ENCODE measurements around the gene KCND1. TPM values are rescaled to one million over a fixed set of nuclear protein-coding genes. Genes with fewer than 3 reads are reported as not detected.

The KCND1 gene
- total and polyA plus RNA-seq, 4 donors: 0.17 to 1.1 (median 0.28) TPM

DNA sequence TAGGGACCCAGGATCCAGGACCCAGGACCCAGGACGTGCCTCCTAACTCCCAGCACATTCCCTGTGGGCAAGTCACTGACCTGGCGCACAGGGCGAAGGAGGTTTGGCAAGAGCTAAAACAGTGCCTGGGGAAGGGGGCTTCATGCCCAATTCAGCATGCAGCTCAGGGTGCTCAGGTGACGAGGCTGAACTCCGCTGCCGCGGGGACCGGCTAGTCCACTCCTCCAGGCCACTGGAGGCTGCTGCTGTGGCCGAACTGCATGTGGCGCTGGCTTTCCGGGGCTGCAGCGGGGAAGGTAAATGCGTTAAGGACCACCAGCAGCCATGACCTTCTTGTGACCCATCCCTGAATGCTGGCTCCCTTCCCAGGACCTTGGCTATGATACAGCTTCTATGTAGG, 47.9 kb downstream of the KCND1 start:
- H3K9me3 ChIP-seq (ENCODE audit: control insufficient read depth in 4 of 4, low read length in 3 of 4): no peaks in the 10 kb centered on the region
- WGBS: 91% methylated on average over 13 of the region's 13 CpGs
- DNase-seq (ENCODE audit: low spot score): no peak
- H3K4me3 ChIP-seq (ENCODE audit: low read depth in 1 of 3, low read length in 3 of 3): no peak overlapping the region
- H3K36me3 ChIP-seq (ENCODE audit: control insufficient read depth in 4 of 4, insufficient read depth in 3 of 4, low read depth in 1 of 4, low read length in 3 of 4): peaks cover 3 to 26% (median 6%) of the 10 kb centered on the region in 4 donors
- no peak overlapping the region for H3K9ac ChIP-seq (ENCODE audit: low read depth in 1 of 2, low read length in 2 of 2)
- no peaks in the 10 kb centered on the region for H3K27me3 ChIP-seq (ENCODE audit: control insufficient read depth in 4 of 4, insufficient read depth in 4 of 4, low read length in 3 of 4)
- no peak overlapping the region for H3K27ac ChIP-seq (ENCODE audit: low read depth in 1 of 2, low read length in 2 of 2)
- TF ChIP-seq, protein P1, sequence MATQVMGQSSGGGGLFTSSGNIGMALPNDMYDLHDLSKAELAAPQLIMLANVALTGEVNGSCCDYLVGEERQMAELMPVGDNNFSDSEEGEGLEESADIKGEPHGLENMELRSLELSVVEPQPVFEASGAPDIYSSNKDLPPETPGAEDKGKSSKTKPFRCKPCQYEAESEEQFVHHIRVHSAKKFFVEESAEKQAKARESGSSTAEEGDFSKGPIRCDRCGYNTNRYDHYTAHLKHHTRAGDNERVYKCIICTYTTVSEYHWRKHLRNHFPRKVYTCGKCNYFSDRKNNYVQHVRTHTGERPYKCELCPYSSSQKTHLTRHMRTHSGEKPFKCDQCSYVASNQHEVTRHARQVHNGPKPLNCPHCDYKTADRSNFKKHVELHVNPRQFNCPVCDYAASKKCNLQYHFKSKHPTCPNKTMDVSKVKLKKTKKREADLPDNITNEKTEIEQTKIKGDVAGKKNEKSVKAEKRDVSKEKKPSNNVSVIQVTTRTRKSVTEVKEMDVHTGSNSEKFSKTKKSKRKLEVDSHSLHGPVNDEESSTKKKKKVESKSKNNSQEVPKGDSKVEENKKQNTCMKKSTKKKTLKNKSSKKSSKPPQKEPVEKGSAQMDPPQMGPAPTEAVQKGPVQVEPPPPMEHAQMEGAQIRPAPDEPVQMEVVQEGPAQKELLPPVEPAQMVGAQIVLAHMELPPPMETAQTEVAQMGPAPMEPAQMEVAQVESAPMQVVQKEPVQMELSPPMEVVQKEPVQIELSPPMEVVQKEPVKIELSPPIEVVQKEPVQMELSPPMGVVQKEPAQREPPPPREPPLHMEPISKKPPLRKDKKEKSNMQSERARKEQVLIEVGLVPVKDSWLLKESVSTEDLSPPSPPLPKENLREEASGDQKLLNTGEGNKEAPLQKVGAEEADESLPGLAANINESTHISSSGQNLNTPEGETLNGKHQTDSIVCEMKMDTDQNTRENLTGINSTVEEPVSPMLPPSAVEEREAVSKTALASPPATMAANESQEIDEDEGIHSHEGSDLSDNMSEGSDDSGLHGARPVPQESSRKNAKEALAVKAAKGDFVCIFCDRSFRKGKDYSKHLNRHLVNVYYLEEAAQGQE (IDR thresholded peaks at IDR 0.05): no peak
- TF ChIP-seq HNF4A (conservative IDR thresholded peaks at IDR 0.05) (no peak), MAX (IDR thresholded peaks at IDR 0.05) (no peak), TAF1 (conservative IDR thresholded peaks at IDR 0.05) (no peak)
- TF ChIP-seq, protein P2, sequence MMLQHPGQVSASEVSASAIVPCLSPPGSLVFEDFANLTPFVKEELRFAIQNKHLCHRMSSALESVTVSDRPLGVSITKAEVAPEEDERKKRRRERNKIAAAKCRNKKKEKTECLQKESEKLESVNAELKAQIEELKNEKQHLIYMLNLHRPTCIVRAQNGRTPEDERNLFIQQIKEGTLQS (IDR thresholded peaks at IDR 0.05): no peak
- peaks cover 0 to 12% (median 1%) of the 10 kb centered on the region in 4 donors for H3K4me1 ChIP-seq (ENCODE audit: control insufficient read depth in 4 of 4, insufficient read depth in 4 of 4, low read length in 3 of 4)

DNA sequence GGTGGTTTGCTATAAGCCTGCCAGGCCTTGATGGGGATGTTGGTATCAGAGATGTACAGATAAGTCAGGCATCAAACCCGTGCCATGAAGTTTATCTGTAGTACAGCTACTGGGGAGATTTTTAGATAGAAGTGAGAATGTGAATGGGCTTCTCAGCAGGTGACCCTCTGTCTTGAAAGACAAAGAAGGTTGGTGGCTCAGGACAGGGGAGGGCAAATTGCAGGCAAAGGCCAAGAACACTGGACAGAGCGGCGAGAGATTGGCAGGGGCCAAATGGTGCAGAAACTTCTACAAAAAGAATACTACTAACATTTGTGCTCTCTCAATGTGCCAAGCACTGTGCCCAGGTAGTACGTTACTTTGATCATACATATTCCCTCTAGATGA, 50.9 kb downstream of the KCND1 start:
- no peak overlapping the region for H3K4me3 ChIP-seq (ENCODE audit: low read depth in 1 of 3, low read length in 3 of 3)
- no peaks in the 10 kb centered on the region for H3K9me3 ChIP-seq (ENCODE audit: control insufficient read depth in 4 of 4, low read length in 3 of 4)
- 94% methylated on average over 4 of the region's 4 CpGs for WGBS
- peaks cover 0 to 32% (median 9%) of the 10 kb centered on the region in 4 donors for H3K4me1 ChIP-seq (ENCODE audit: control insufficient read depth in 4 of 4, insufficient read depth in 4 of 4, low read length in 3 of 4)
- DNase-seq (ENCODE audit: low spot score): no peak
- TF ChIP-seq JUND (IDR thresholded peaks at IDR 0.05) (no peak), HNF4A (conservative IDR thresholded peaks at IDR 0.05) (no peak), TAF1 (conservative IDR thresholded peaks at IDR 0.05) (no peak), NR2F2 (IDR thresholded peaks at IDR 0.05) (no peak), GABPA (IDR thresholded peaks at IDR 0.05 in 1 of 2, conservative IDR thresholded peaks at IDR 0.05 in 1 of 2) (no peak), YY1 (IDR thresholded peaks at IDR 0.05) (no peak), RXRA (IDR thresholded peaks at IDR 0.05) (no peak)
- TF ChIP-seq, protein P3, sequence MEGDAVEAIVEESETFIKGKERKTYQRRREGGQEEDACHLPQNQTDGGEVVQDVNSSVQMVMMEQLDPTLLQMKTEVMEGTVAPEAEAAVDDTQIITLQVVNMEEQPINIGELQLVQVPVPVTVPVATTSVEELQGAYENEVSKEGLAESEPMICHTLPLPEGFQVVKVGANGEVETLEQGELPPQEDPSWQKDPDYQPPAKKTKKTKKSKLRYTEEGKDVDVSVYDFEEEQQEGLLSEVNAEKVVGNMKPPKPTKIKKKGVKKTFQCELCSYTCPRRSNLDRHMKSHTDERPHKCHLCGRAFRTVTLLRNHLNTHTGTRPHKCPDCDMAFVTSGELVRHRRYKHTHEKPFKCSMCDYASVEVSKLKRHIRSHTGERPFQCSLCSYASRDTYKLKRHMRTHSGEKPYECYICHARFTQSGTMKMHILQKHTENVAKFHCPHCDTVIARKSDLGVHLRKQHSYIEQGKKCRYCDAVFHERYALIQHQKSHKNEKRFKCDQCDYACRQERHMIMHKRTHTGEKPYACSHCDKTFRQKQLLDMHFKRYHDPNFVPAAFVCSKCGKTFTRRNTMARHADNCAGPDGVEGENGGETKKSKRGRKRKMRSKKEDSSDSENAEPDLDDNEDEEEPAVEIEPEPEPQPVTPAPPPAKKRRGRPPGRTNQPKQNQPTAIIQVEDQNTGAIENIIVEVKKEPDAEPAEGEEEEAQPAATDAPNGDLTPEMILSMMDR (IDR thresholded peaks at IDR 0.05; ENCODE audit: low read depth, low read length, missing input control): no peak
- TF ChIP-seq, protein P1 (IDR thresholded peaks at IDR 0.05): no peak
- no peak overlapping the region for H3K9ac ChIP-seq (ENCODE audit: low read depth in 1 of 2, low read length in 2 of 2)
- peaks cover 0 to 2% (median 0%) of the 10 kb centered on the region in 4 donors for H3K27me3 ChIP-seq (ENCODE audit: control insufficient read depth in 4 of 4, insufficient read depth in 4 of 4, low read length in 3 of 4)
- peaks cover 2 to 21% (median 3%) of the 10 kb centered on the region in 4 donors for H3K36me3 ChIP-seq (ENCODE audit: control insufficient read depth in 4 of 4, insufficient read depth in 3 of 4, low read depth in 1 of 4, low read length in 3 of 4)
- H3K27ac ChIP-seq (ENCODE audit: low read depth in 1 of 2, low read length in 2 of 2): no peak overlapping the region
